IPS DF 4.7 (cell line): Measurements from ENCODE around the gene BRIP1.
"Not testable (repeated sequence)": the region's sequence is repeated elsewhere in the genome, so short reads cannot be mapped to it uniquely, and the experiment has no call there.

Experiments used
- DNase-seq: peaks from one replicate; pipeline ENCODE4 v3.0.0-alpha.2; 2013; ENCODE audit warnings: low spot score; ENCODE audit errors: extremely low read depth

BRIP1 gene

GRCh38 chr17:61831099-61831498 lies 32.2 kb downstream of the BRIP1 start:
- DNase-seq, result no peak

DNA sequence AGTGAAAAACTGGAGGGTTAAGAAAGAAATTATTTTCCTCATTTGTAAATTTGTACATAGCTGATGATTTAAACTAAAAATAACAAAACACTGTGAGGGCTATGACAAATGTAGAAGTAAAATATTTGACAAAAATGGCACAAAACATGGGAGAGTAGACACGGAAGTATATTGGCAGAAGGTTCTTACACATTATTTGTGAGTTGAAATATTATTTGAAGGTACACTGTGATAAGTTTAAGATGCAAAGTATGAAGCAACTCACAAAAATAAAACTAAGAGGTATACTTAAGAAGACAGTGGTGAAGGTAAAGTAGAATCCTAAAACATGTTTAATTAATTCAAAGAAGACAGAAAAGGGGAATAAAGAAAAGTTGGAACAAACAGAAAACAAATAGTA lies 34.6 kb downstream of the BRIP1 start:
- DNase-seq, result no peak

- no peak for DNase-seq
Observed at GRCh38 chr17:61827649-61828395, 35.5 kb downstream of the BRIP1 start.

GRCh38 chr17:61826866-61827265 lies 36.5 kb downstream of the BRIP1 start:
- not testable (repeated sequence) for DNase-seq

DNA sequence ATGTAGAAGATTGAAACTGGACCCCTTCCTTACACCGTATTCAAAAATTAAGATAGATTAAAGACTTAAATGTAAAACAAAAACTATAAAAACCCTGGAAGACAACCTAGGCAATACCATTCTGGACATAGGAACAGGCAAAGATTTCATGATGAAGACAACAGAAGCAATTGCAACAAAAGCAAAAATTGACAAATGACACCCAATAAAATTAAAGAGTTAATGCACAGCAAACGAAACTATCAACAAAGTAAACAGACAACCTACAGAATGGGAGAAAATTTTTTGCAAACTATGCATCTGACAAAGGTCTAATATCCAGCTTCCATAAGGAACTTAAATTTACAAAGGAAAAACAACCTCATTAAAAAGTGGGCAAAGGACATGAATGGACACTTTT lies 37.1 kb downstream of the BRIP1 start:
- DNase-seq, result not testable (repeated sequence)

DNA sequence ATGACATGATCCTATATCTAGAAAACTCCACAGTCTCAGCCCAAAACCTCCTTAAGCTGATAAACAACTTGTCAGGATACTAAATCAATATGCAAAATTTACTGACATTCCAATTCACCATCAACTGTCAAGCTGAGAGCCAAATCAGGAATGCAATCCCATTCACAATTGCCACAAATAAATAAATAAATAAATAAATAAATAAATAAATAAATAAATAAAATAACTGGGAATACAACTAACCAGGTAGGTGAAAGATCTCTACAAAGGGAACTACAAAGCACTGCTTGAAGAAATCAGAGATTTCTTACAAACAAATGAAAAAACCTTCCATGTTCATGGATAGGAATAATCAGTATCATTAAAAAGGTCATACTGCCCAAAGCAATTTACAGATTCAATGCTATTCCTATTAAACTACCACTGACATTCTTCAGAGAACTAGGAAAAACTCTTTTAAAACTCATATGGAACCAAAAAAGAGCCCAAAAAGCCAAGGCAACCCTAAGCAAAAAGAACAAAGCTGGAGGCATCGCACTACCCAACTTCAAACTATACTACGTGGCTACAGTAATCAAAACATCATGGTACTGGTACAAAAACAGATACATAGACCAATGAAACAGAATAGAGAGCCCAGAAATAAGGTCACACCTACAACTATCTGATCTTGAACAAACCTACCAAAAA lies 37.7 kb downstream of the BRIP1 start:
- no peak for DNase-seq

- DNase-seq, result no peak
Observed at GRCh38 chr17:61822326-61823285, 40.7 kb downstream of the BRIP1 start.

- DNase-seq, result no peak
Observed at GRCh38 chr17:61821655-61822054, 41.7 kb downstream of the BRIP1 start.

GRCh38 chr17:61819265-61819664 lies 44.1 kb downstream of the BRIP1 start:
- DNase-seq, result not testable (repeated sequence)

DNA sequence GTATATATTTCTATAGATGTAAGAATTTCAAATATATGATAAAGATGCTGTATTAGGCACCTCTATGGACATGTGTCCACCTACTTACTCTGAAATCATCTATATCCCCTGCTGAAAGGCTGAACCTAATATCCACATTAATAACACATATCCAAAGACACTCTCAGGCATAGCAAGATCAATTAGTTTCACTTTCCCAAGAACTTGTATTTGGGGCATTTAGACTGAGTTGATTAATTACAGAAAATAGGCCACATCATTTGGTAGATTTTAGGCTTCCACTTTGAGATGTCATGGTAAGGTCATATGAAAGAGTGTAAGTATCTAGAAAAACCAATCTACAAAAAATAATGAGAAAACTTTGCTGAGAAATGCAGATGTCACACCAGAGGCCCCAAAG lies 45.1 kb downstream of the BRIP1 start:
- DNase-seq, result no peak

DNA sequence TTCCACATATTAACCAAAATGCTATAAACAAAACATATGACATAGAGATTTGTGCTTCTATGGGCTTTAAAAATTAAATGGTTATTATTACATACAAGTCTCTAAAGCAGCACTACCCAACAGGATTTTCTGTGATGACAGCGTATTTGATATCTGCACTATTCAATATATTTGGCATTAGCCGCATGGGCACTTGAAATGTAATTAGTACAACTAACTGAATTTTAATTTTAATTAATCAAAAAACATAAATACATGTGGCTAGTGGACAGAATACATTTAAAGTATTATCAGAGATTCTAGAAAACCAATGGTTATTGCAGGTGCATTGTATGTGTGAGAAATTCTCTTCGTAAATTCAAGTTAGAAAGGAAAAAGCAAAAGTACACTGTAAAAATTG lies 45.9 kb downstream of the BRIP1 start:
- DNase-seq, result no peak

GRCh38 chr17:61816538-61816937 lies 46.8 kb downstream of the BRIP1 start:
- DNase-seq, result no peak

- DNase-seq, result no peak
Observed at GRCh38 chr17:61815863-61816503, 47.3 kb downstream of the BRIP1 start.

GRCh38 chr17:61814485-61814884 lies 48.8 kb downstream of the BRIP1 start:
- no peak for DNase-seq

GRCh38 chr17:61813211-61813610 lies 50.1 kb downstream of the BRIP1 start:
- DNase-seq, result no peak

GRCh38 chr17:61812747-61813146 lies 50.6 kb downstream of the BRIP1 start:
- no peak for DNase-seq

DNA sequence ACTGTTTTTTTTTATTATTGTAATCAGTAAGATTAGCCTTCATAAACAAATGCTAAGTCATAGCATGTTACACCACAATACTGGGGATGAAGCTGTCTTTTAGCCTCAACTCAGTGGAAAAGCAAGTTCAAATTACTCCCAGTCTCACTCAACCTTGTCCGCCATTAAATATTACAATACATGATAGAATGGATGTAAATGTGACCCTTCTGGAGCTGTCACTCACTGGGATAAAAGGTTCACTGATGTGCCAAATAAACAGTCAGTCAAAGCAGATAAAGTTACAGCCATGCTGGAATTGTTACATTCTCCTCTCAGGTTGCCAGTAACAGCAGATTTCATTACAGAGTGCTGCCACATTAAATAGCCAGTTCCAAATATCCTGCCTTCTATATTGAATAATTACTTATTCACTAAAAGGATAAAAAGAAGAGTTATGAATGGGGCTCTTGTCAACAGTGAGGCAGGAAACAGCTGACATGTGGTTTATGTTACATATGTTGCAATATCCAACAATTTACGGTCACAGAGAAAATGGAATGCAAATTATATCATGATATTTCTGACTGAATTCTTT lies 53.4 kb downstream of the BRIP1 start:
- no peak for DNase-seq

DNA sequence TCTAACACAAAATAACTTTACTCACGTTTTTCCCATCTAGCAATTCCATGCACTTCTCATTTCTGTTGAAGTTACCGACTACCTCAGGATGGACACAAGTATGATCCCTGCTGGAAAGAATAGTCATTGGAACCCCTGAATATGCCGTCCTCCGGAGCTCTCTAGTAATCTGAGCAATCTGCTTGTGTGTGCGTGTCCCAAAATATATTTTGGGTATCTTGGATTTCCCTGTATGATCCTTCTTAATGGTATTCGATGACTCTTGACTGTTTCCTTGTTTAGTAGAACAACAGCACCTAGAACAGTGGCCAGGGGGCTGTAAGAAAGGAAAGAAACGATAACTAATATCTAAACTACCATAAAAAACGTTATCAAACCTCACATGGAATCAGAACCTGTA lies 54.9 kb downstream of the BRIP1 start:
- no peak for DNase-seq

DNA sequence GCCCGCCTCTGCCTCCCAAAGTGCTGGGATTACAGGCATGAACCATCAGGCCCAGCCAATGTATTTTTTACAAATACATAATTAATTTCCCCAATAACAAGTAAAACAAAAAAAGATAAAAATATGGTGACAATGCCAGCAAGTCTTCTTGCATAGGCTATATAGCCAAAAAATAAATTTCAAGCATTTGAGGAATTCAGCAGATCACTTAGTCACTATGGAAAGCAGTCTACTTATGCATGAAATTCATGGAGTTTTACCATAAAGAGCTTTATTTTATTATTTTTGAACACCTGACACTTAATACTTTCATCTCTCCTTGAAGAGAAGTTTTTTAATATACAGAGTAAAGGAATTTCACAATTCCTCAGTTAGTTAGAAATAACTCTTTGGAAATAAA lies 56.4 kb downstream of the BRIP1 start:
- no peak for DNase-seq

DNA sequence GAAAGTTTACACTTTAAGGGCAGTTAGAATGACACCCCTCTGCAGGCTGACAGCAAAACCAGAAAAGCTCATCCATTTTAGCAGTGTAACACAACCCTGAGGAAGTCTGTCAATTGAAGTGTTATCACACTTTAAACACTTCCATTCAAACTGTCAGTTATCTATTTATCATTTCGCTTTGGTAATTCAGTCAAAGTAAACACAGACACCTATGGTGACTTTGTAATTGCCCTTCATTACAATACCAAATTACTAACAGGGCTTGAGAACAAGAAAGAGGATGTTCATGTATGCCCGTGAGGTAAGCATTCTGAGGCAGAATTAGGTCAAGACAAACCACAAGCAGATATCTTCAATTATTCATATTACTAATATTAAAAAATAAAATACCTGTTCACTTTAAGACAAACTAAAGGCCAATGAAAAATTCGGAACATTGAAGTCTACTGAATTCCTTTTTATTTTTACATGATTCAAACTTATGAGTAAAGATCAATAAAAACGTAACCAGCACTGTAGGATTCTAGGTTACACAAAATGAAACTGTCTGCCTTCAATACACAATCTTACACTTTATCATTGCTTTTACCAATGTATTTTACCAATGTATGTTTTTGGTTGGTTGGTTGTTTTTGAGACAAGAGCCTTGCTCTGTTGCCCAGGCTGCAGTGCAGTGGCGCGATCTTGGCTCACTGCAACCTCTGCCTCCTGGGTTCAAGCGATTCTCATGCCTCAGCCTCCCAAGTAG lies 57.1 kb downstream of the BRIP1 start:
- DNase-seq, result no peak
